ENCODE data around the gene WDR55. TPM values are rescaled to one million over a fixed set of nuclear protein-coding genes. Genes with fewer than 3 reads are reported as not detected.
"Not testable (repeated sequence)": the region's sequence is repeated elsewhere in the genome, so short reads cannot be mapped to it uniquely, and the experiment has no call there.

The WDR55 gene
- total RNA-seq, 6 donors from 2014 or later, result 23.2 to 44.0 (median 24.5) TPM

DNA sequence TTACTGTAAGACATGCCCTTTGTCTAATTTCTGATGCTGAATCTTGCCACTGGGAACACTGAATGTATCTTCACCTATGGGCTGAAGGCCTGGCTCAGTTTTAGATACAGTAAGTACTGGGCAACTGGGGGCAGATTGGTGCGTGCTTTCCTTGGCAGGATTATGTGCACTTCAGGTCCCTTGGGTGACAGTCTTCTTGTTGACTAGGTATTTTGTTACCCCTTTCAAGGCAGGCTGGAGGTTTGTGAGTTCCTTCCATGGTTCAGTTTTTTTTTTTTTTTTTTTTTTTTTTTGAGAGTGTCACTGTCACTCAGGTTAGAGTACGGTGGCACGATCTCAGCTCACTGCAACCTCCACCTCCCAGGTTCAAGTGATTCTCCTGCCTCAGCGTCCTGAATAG lies 43.1 kb downstream of the WDR55 start:
- ATAC-seq (ENCODE audit: low FRiP score in 2 of 2), result no peak
- no peak for DNase-seq
- no peaks in the 10 kb centered on the region for H3K9me3 ChIP-seq
- no peak for TF ChIP-seq EP300 (IDR thresholded peaks at IDR 0.05)
- no peak for TF ChIP-seq POLR2A (IDR thresholded peaks at IDR 0.05)
- TF ChIP-seq, protein P1, sequence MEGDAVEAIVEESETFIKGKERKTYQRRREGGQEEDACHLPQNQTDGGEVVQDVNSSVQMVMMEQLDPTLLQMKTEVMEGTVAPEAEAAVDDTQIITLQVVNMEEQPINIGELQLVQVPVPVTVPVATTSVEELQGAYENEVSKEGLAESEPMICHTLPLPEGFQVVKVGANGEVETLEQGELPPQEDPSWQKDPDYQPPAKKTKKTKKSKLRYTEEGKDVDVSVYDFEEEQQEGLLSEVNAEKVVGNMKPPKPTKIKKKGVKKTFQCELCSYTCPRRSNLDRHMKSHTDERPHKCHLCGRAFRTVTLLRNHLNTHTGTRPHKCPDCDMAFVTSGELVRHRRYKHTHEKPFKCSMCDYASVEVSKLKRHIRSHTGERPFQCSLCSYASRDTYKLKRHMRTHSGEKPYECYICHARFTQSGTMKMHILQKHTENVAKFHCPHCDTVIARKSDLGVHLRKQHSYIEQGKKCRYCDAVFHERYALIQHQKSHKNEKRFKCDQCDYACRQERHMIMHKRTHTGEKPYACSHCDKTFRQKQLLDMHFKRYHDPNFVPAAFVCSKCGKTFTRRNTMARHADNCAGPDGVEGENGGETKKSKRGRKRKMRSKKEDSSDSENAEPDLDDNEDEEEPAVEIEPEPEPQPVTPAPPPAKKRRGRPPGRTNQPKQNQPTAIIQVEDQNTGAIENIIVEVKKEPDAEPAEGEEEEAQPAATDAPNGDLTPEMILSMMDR (IDR thresholded peaks at IDR 0.05), result no peak
- TF ChIP-seq POLR2AphosphoS5 (IDR thresholded peaks at IDR 0.05), result no peak
- H3K4me3 ChIP-seq, result no peak overlapping the region
- 93 to 95% methylated on average over 4 of the region's 4 CpGs for WGBS, 2 donors
- no peak overlapping the region for H3K27ac ChIP-seq
- peaks cover 17 to 50% (median 33%) of the 10 kb centered on the region in 4 donors for H3K36me3 ChIP-seq
- H3K27me3 ChIP-seq, result no peaks in the 10 kb centered on the region
- peaks cover 0 to 7% (median 3%) of the 10 kb centered on the region in 4 donors for H3K4me1 ChIP-seq

DNA sequence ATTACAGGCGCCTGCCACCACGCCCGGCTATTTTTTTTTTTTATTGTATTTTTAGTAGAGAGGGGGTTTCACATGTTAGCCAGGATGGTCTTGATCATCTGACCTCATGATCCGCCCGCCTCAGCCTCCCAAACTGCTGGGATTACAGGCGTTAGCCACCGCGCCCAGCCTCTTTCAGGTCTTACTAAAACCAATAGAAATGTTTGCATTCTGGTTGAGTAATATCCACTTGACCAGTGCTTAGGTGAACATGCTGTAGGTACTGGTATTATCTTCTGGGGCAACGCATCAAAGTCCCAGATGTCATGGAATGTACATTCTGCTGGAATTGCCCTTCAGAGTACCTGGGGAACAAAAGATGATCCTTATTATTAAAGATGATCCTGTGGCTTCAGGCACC lies 44.1 kb downstream of the WDR55 start:
- not testable (repeated sequence) for H3K27ac ChIP-seq; H3K4me3 ChIP-seq; H3K27me3 ChIP-seq; H3K4me1 ChIP-seq; DNase-seq; ATAC-seq (ENCODE audit: low FRiP score in 2 of 2); H3K9me3 ChIP-seq
- peaks cover 17 to 40% (median 27%) of the 10 kb centered on the region in 4 donors for H3K36me3 ChIP-seq
- WGBS, 2 donors, result 75 to 79% methylated on average over 9 of the region's 9 CpGs

DNA sequence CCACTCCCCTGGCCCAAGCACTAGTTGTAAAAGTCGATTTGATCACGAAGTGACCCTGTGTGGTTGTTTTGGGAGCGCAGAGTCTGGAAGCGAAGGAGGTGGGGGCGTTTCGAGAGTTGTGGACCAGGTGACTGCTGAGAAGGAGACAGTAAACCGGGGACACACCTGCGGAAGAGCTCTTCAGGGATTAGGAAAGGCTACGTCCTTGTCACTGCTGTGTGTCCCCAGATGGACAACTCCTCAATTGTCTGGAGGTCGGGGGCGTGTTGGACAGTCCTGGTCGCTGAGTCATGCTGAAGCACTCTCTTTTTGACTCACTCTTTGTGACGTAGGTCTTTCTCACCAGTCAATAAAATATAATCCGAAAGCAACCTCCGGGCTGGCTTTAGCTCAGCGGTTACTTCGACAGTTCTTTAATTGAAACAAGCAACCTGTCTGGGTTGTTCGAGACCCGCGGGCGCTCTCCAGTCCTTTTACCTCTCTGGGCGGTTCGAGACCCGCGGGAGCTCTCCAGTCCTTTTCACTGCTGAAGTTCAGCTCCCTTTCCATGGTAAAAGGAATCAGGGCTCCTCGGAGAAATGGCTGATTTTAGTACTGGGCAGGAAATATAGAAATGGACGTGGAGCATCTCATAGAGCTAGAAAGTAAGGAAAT lies 46.3 kb downstream of the WDR55 start:
- TF ChIP-seq, protein P1 (IDR thresholded peaks at IDR 0.05), result no peak
- peak in 1 of 4 donors; percentile 54 for TF ChIP-seq EP300 (IDR thresholded peaks at IDR 0.05)
- peak in 3 of 4 donors; percentile 35 to 66 (median 48) for TF ChIP-seq POLR2A (IDR thresholded peaks at IDR 0.05)
- peak; percentile 83 to 85 for TF ChIP-seq POLR2AphosphoS5 (IDR thresholded peaks at IDR 0.05)
- peaks cover 0 to 7% (median 3%) of the 10 kb centered on the region in 4 donors for H3K4me1 ChIP-seq
- DNase-seq (peak; percentile 18 to 92), ATAC-seq (ENCODE audit: low FRiP score in 2 of 2) (peak; percentile 95 to 96)
- peak overlapping the region; percentile 56 to 67 (median 57) for H3K4me3 ChIP-seq
- peak overlapping the region; percentile 82 to 94 (median 90) for H3K27ac ChIP-seq
- WGBS, 2 donors, result 1% methylated on average over 27 of the region's 27 CpGs
- no peaks in the 10 kb centered on the region for H3K27me3 ChIP-seq
- H3K9me3 ChIP-seq, result no peaks in the 10 kb centered on the region
- peaks cover 0 to 18% (median 6%) of the 10 kb centered on the region in 4 donors for H3K36me3 ChIP-seq

DNA sequence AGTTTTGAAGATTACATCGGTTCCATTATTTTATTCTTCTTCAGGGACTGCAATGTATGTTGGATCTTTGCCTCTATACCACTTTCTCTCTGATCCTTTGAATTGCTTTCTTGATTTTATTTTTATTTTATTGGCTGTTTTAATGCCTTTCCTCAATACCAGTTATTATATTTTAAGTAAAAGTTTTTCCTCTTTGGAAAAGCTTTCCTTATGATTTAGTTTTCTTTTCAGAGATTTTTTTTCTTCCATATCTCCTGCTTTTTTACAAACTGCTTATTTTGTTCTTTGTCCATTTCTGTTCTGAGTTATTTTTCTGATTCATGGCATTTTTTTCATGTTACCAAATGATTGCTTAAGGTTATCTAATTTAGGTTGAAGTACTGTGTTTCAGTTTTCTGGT lies 47.1 kb downstream of the WDR55 start:
- Histone ChIP-seq H3K27ac (peak overlapping the region in 3 of 4 donors; percentile 82 to 94 (median 87)), H3K9me3 (no peaks in the 10 kb centered on the region), H3K4me1 (peaks cover 0 to 7% (median 3%) of the 10 kb centered on the region in 4 donors), H3K36me3 (peaks cover 0 to 10% (median 0%) of the 10 kb centered on the region in 4 donors), H3K4me3 (peak overlapping the region in 2 of 4 donors; percentile 56 to 58), H3K27me3 (no peaks in the 10 kb centered on the region)
- DNase-seq, result no peak
- ATAC-seq (ENCODE audit: low FRiP score in 2 of 2), result no peak
- 87 to 97% methylated on average over 1 of the region's 1 CpG for WGBS, 2 donors
- TF ChIP-seq POLR2AphosphoS5 (IDR thresholded peaks at IDR 0.05) (no peak), POLR2A (IDR thresholded peaks at IDR 0.05) (no peak), EP300 (IDR thresholded peaks at IDR 0.05) (no peak)
- TF ChIP-seq, protein P1 (IDR thresholded peaks at IDR 0.05), result no peak

DNA sequence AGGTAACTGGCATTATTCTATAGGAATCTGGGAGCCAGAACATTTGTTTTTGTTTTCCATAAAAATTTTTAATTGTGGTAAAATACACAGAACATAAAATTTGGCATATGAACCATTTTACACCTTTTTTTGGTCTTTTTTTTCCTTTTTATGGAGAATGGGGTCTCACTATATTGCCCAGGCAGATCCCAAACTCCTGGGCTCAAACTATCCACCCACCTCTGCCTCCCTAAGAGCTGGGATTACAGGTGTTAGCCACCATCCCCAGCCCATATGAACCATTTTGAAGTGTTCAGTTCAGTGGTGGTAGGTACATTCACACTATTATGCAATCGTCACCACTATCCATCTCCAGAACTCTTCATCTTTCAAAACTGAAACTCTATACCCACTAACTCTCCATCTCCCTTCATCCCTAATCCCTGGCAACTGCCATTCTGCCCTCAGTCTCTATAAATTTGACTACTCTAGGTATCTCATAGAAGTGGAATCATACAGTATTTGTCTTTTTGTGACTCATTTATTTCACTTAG lies 48.9 kb downstream of the WDR55 start:
- no peaks in the 10 kb centered on the region for H3K36me3 ChIP-seq
- TF ChIP-seq EP300 (IDR thresholded peaks at IDR 0.05), result no peak
- no peak for DNase-seq
- H3K27me3 ChIP-seq, result no peaks in the 10 kb centered on the region
- no peak overlapping the region for H3K4me3 ChIP-seq
- no peak overlapping the region for H3K27ac ChIP-seq
- WGBS, 2 donors, result 86 to 92% methylated on average over 1 of the region's 1 CpG
- peaks cover 0 to 7% (median 3%) of the 10 kb centered on the region in 4 donors for H3K4me1 ChIP-seq
- no peak for ATAC-seq (ENCODE audit: low FRiP score in 2 of 2)
- H3K9me3 ChIP-seq, result no peaks in the 10 kb centered on the region

DNA sequence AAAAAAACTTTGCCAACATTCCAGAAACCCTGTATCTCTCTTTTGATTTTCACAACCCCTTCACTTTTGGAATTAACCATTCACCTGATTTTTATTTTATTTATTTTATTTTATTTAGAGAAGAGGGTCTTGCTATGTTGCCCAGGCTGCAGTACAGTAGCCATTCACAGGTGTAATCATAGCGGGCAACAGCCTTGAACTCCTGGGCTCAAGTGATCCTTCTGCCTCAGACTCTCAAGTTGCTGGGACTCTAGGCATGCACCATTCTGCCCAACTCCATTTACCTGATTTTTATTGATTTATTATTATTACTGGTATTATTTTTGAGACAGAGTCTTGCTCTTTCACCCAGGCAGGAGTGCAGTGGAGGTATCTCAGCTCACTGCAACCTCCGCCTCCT lies 51.5 kb downstream of the WDR55 start:
- not testable (repeated sequence) for H3K4me1 ChIP-seq; H3K9me3 ChIP-seq; H3K27me3 ChIP-seq; H3K4me3 ChIP-seq; ATAC-seq (ENCODE audit: low FRiP score in 2 of 2); H3K36me3 ChIP-seq; H3K27ac ChIP-seq; DNase-seq
- 92 to 95% methylated on average over 2 of the region's 2 CpGs for WGBS, 2 donors
